Stimulated activated CD8-positive, alpha-beta memory T cell treated with anti-CD3 and anti-CD28 coated beads, Interleukin-15, amount 100 ng/mL, for 24 hours (primary cell): Measurements from ENCODE around the gene STT3A.

ENCODE experiments used
- DNase-seq: peaks from one replicate; pipeline ENCODE4 v3.0.0-alpha.2; 2020; ENCODE audit warnings: low read depth

Gene STT3A

DNA sequence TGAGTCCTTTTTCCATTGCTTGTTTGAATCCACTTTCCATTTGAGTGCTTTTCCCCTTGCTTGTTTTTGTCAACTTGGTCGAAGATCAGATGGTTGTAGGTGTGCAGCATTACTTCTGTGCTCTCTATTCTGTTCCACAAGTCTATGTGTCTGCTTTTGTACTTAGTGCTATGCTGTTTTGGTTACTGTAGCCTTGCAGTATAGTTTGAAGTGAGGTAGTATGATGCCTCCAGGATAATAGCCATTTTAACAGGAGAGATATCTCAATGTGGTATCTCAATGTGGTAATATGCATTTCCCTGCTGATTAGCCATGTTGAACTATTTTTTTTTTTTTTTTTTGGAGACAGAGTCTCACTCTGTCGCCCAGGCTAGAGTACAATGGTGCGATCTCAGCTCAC lies 71.3 kb downstream of the STT3A start:
- no peak for DNase-seq

GRCh38 chr11:125667151-125667550 lies 74.5 kb downstream of the STT3A start:
- DNase-seq = no peak

GRCh38 chr11:125670172-125670571 lies 77.5 kb downstream of the STT3A start:
- no peak for DNase-seq

DNA sequence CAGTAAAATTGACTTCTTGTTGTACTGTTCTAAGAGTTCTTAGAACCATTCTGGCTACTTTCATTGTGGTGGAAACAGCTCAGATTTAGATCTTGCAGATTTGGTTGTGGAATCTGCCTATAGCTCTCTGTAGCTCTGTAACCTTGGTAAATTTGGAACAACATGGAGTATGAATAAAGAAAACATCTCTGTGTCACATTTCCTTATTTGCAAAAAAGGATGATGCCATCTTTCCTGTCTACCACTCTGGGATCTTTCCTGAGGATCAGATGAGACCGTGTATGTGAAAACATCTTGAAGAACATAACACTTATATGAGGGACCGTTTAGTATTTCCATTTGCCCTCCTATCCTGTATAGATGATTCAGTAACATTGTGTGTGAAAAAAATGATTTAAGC lies 78.9 kb downstream of the STT3A start:
- DNase-seq = no peak
